Prostate gland (tissue), 2 donors: ENCODE results near the gene TSC22D2. TPM values are rescaled to one million over a fixed set of nuclear protein-coding genes. Genes with fewer than 3 reads are reported as not detected.

Experiments
- DNase-seq: peaks from one replicate; pipeline ENCODE4 v3.0.0-alpha.2; 2019; ENCODE audit warnings: low spot score
- H3K27ac ChIP-seq, 2 donors: fragments of 200-600 bp; sonication (generic); 2 replicates each; pipeline ENCODE4 v1.5.1; 2017 to 2019
- H3K27me3 ChIP-seq: fragments of 200-600 bp; sonication (generic); replicated peaks from 2 replicates; pipeline ENCODE4 v1.5.1; 2019; ENCODE audit not compliant: insufficient read depth
- H3K36me3 ChIP-seq, 2 donors: fragments of 200-600 bp; sonication (generic); 1 replicate in 1 of 2; 2 replicates in 1 of 2; pipeline versions ENCODE4 v1.5.1 to v1.8.1; 2017 to 2019
- H3K4me1 ChIP-seq: fragments of 200-600 bp; sonication (generic); replicated peaks from 2 replicates; pipeline ENCODE4 v1.5.1; 2019
- H3K4me3 ChIP-seq, 2 donors: fragments of 200-600 bp; sonication (generic); 2 replicates each; pipeline ENCODE4 v1.5.1; 2017 to 2019
- H3K9me3 ChIP-seq: fragments of 200-600 bp; sonication (generic); 2 replicates; pipeline ENCODE4 v1.5.1; 2017
- CTCF ChIP-seq, 4 experiments: fragments of 200-600 bp in 2 of 4; fragments of 450-650 bp in 2 of 4; sonication (generic) in 2 of 4; IDR thresholded peaks; 1 replicate in 3 of 4; 2 replicates in 1 of 4; pipeline ENCODE4 v1.5.1; 2016 to 2019; ENCODE audit warnings: antibody characterized with exemption in 4 of 4, mild to moderate bottlenecking in 2 of 4, moderate library complexity in 2 of 4
- POLR2A ChIP-seq: fragments of 450-650 bp; IDR thresholded peaks from one replicate; pipeline ENCODE4 v1.6.1; 2016; ENCODE audit warnings: antibody characterized with exemption, mild to moderate bottlenecking
- POLR2AphosphoS5 ChIP-seq: sonication (generic); formaldehyde crosslinking; IDR thresholded peaks from one replicate; pipeline ENCODE4 v1.6.1; 2017; ENCODE audit warnings: antibody characterized with exemption
- WGBS: methylation state at CpG from one replicate; pipeline ENCODE4 v1.1.5; 2018; 5-methylcytosine and 5-hydroxymethylcytosine counted together
- intact Hi-C: fragments of 100-400 bp; cut with DNase I; formaldehyde crosslinking; loops from one replicate; pipeline ENCODE4 v1.14.2; 2022
- total RNA-seq, 2 donors: library from RNA; depleted of rRNA; stranded (reverse); fragments of >200 nt; gene quantifications; one replicate each; pipeline ENCODE4 v1.1.0, GENCODE V29; 2016

The TSC22D2 gene
- total RNA-seq, 2 donors from 2014 or later = 9.6 to 29.2 TPM

- DNase-seq = no peak
- no peak overlapping the region for H3K27ac ChIP-seq
- no peak for TF ChIP-seq POLR2A
- no peak for TF ChIP-seq CTCF (IDR thresholded peaks at IDR 0.05)
- no peak for TF ChIP-seq POLR2AphosphoS5
- H3K4me3 ChIP-seq = no peak overlapping the region
- no peaks in the 10 kb centered on the region for H3K9me3 ChIP-seq
- H3K36me3 ChIP-seq = no peaks in the 10 kb centered on the region
- no peaks in the 10 kb centered on the region for H3K4me1 ChIP-seq
- 85% methylated on average over 2 of the region's 2 CpGs for WGBS
- H3K27me3 ChIP-seq = no peaks in the 10 kb centered on the region
- intact Hi-C loops = no loop called here
Measured at GRCh38 chr3:150363420-150363819, 44.7 kb upstream of the TSC22D2 start.

DNA sequence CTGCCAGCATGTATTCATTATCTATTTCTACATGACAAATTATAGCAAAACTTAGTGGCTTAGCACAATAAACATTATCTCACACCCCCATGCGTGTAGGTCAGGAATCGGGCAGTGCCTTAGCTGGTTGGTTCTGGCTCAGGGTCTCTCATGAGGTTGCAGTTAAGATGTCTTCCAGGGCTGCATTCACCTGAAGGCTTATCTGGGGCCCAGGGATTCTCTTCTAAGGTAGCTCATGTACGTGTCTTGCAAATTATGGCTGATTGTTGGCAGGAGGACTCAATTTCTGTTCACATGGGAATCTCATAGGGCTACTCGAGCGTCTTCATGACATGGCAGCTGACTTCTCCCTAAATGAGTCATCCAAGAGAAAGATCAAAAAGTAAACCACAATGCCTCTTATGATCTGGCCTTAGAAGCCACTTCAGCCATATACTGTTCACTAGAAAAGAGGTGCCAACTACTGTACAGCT, 42.9 kb upstream of the TSC22D2 start:
- Histone ChIP-seq H3K9me3 (no peaks in the 10 kb centered on the region), H3K4me3 (no peak overlapping the region), H3K27ac (no peak overlapping the region), H3K36me3 (no peaks in the 10 kb centered on the region), H3K27me3 (no peaks in the 10 kb centered on the region), H3K4me1 (no peaks in the 10 kb centered on the region)
- TF ChIP-seq CTCF (IDR thresholded peaks at IDR 0.05) (no peak), POLR2AphosphoS5 (no peak), POLR2A (no peak)
- DNase-seq = no peak
- intact Hi-C loops = no loop called here
- 81% methylated on average over 5 of the region's 5 CpGs for WGBS

GRCh38 chr3:150367757-150368156, 40.3 kb upstream of the TSC22D2 start:
- Histone ChIP-seq H3K9me3 (no peaks in the 10 kb centered on the region), H3K4me3 (no peak overlapping the region), H3K27me3 (no peaks in the 10 kb centered on the region), H3K36me3 (no peaks in the 10 kb centered on the region), H3K4me1 (no peaks in the 10 kb centered on the region), H3K27ac (no peak overlapping the region)
- intact Hi-C loops = no loop called here
- TF ChIP-seq CTCF (IDR thresholded peaks at IDR 0.05) (no peak), POLR2AphosphoS5 (no peak), POLR2A (no peak)
- no peak for DNase-seq

DNA sequence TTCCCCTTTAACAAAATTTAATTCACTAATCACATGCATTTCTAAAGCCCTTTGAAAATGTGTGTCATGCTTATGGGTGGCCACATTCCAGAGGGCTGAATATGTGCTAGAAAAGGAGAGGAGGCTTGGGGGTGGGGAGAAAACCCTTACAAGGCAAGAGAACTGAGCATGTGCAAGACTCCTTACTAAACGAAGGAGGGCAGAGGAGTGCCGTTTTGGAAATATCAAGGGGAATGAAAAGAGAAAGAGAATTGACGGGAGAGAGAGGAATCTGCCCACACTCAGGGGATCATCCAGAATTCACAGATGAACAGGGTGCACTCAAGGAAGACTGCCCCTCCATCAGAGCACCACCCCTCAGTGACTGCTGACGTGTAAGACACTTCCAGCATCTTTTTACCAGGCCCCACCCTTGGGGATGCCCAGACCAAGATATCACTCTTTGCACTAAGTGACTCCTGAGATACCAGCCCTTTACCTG, 37.9 kb upstream of the TSC22D2 start:
- no peak for TF ChIP-seq POLR2A
- TF ChIP-seq POLR2AphosphoS5 = peak; percentile 21
- TF ChIP-seq CTCF (IDR thresholded peaks at IDR 0.05) = no peak
- 35% methylated on average over 4 of the region's 4 CpGs for WGBS
- H3K36me3 ChIP-seq = no peaks in the 10 kb centered on the region
- H3K4me3 ChIP-seq = no peak overlapping the region
- no peak for DNase-seq
- intact Hi-C loops = loop anchor here (2.0 to 10.0 kb wide), 2 partner anchors 41 to 145 kb away; no protein-coding TSS in a partner anchor
- H3K9me3 ChIP-seq = no peaks in the 10 kb centered on the region
- H3K27ac ChIP-seq = no peak overlapping the region
- no peaks in the 10 kb centered on the region for H3K27me3 ChIP-seq
- no peaks in the 10 kb centered on the region for H3K4me1 ChIP-seq

- intact Hi-C loops = loop anchor here (2.0 to 10.0 kb wide), 2 partner anchors 40 to 146 kb away; no protein-coding TSS in a partner anchor
- Histone ChIP-seq H3K9me3 (no peaks in the 10 kb centered on the region), H3K27me3 (no peaks in the 10 kb centered on the region), H3K36me3 (no peaks in the 10 kb centered on the region), H3K4me1 (no peaks in the 10 kb centered on the region), H3K27ac (no peak overlapping the region), H3K4me3 (no peak overlapping the region)
- 87% methylated on average over 1 of the region's 1 CpG for WGBS
- no peak for TF ChIP-seq POLR2A
- TF ChIP-seq POLR2AphosphoS5 = no peak
- TF ChIP-seq CTCF (IDR thresholded peaks at IDR 0.05) = no peak
- no peak for DNase-seq
Measured at GRCh38 chr3:150370999-150371398, 37.1 kb upstream of the TSC22D2 start.
